Fibroblast of gingiva (primary cell): ENCODE data around the gene SPRTN.

Experiments used
- DNase-seq: peaks from one replicate; pipeline ENCODE4 v3.0.0-alpha.2; 2011; ENCODE audit warnings: low read depth

The SPRTN gene, protein sequence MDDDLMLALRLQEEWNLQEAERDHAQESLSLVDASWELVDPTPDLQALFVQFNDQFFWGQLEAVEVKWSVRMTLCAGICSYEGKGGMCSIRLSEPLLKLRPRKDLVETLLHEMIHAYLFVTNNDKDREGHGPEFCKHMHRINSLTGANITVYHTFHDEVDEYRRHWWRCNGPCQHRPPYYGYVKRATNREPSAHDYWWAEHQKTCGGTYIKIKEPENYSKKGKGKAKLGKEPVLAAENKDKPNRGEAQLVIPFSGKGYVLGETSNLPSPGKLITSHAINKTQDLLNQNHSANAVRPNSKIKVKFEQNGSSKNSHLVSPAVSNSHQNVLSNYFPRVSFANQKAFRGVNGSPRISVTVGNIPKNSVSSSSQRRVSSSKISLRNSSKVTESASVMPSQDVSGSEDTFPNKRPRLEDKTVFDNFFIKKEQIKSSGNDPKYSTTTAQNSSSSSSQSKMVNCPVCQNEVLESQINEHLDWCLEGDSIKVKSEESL

DNA sequence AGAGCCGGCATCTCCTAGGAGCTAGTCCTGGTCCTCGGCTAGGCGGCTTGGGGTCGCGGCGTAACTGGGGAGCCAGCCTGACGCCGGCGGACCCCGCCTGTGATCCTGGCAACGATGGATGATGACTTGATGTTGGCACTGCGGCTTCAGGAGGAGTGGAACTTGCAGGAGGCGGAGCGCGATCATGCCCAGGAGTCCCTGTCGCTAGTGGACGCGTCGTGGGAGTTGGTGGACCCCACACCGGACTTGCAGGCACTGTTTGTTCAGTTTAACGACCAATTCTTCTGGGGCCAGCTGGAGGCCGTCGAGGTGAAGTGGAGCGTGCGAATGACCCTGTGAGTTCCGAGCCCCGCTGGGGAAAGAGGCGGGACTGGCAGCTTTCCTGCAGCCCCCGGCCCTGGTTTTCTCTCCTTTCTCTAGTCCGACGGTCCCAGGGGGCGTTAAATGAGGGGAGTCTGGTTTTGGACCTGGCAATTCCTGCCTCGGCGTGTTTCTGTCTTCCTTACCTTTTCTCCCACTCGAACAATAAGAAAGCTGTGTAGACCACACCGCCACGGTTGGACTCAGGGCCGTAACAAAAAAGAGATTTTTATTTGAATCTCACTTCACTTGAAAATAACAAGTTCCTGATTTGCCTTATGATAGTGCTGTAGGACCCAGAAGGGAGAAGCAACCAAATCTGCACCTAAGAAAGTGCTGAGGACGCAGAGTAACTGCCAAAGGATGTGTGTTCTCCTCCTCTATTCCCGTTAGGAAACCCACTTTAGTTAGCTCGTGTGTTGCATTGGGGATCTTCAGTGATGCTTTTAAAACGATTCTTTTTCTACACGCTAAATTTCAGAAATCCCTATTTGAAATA is at the start of gene SPRTN:
TSS of gene SPRTN (plus strand) at position 24 of the 859 bp plus-strand sequence. CDS start at position 115, 91 bp downstream.
- no peak for DNase-seq

DNA sequence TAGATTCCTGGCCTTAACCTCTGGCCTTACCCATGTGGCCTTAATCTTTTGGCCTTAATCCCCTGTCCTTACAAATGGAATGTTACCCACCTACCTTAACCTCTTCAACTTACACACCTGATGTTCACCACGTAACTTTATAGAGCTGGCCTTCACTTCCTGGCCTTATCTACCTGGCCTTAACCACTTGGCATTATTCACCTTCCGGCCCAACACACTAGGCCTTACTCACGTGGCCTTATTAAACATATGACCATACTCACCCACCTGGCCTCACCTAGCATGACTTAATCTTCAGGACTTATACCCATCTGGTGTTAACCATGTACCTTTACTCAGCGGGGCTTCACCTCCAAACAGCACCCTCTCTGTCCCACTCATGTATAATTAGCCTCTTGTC is 42.2 kb upstream of the SPRTN start:
- DNase-seq = no peak

DNA sequence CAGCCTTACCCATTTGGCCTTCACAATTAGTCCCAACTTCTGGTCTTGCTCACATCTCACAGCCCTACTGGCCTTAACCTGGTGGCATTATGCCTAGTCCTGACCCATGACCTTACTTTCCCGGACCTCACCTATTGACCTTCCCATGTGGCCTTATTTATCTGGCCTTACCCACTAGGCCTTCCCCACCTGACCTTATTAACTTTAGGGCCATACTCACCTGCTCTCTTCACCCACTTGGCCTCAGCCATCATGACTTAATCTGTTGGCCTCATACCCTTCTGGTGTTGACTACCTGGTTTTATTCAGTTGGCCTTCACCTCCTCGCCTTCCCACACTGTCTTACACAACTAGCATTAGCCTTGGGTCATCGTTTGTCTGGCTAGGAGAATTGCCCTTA is 36.1 kb upstream of the SPRTN start:
- no peak for DNase-seq

DNA sequence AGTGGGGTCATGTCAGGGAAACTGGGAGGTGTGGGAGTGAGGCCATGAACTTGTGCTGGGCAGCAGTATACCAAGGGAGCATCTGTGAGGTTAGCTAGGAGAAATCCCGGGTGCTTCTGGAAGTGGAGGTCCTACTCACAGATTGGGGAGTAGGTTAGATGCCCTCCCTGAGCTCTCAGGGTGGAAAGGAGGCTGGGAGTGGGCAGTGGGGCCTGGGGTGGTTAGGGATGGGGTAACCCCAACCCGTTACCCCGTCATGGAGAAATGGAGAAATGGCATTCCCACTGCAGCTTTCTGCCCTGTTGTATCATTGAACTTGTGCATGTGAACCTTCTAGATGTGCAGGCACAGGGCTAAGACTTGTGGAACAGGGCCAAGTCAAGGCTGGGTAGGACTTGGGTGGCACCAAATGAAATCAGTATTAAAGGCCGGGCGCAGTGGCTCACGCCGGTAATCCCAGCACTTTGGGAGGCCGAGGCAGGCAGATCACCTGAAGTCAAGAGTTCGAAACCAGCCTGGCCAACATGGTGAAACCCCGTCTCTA is 27.6 kb upstream of the SPRTN start:
- DNase-seq = no peak

DNA sequence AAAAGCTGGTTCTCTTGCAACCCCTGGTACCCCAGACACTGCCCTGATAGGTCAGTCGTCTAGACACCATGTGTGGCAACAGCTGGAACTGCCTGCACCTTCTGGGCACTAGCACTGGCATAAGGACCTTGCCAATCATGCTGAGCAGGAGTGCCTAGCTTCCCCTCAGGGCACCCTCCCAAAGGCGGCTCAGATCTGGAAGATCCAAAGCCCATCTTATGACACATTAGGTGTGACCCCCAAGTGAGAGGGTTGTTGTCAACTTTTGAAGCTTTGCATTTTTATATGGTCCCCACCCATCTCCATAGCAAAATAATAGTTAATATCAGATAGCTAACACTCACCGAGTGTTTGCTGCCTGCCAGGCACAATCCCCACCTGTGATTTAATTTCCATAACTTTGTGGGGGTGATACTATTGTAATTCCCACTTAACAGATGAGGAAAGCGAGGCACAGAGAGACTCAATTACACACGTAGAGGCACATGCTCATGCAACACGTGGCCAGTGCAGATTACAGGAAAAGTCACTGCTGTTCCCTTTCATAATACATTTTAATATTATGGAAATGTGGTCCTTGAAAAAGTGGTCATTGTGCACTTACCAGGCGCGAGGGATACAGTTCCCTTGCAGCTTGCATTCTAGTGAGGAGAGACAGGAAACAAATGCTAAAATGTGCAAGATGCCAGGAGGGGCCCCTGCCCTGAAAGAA is 26.2 kb upstream of the SPRTN start:
- no peak for DNase-seq

DNA sequence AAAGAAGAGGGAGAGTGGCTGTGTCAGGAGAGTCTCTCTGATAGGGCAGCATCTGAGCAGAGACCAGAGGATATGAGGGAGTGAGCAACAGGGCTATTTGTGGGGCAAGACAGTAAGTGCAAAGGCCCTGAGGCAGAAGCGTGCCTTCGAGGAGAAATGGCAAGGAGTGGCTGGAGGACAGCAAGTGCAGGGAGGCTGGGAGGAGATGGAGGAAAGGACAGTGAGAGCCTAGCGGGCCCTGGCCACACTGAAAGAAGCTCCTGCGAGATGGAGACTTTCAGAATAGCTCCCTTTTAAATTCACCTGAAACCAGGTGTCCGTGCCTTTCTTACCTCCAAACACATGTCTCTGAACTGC is 25.7 kb upstream of the SPRTN start:
- DNase-seq = no peak

DNA sequence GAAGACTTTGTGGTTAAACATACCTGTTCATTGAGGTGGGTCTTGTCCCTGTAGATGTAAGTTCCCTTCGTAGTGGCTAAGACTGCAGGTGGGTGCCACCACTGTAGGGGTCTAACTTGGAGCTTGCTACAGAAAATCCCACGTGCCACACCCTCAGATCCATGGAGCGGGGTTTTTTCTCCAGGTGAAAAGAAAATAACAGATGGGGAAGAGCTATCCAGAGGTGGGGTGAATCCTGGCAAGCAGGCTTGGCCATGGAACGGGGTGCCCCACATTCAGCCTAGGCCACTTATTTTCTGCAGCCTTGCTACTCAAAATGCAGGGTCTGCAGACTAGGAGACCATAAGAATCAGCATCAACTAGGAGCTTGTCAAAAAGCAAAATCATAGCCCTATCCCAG is 24.4 kb upstream of the SPRTN start:
- DNase-seq = no peak

DNA sequence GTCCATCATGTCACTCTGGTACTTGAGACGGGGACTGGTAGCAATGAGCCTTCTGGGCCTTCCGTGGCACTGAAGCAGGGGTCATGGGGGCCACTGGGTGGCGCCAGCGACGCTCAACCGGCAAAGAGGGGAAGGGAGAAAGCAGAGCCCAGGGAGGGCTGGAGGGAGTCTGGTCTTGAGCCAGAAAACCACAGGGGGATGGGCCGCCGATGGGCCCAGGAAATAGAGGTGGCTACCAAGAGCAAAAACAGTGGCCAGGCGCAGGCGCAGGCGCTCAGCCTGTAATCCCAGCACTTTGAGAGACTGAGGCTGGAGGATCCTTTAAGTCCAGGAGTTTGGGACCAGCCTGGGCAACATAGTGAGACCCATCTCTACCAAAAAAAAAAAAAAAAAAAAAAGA is 22.2 kb upstream of the SPRTN start:
- DNase-seq = no peak

DNA sequence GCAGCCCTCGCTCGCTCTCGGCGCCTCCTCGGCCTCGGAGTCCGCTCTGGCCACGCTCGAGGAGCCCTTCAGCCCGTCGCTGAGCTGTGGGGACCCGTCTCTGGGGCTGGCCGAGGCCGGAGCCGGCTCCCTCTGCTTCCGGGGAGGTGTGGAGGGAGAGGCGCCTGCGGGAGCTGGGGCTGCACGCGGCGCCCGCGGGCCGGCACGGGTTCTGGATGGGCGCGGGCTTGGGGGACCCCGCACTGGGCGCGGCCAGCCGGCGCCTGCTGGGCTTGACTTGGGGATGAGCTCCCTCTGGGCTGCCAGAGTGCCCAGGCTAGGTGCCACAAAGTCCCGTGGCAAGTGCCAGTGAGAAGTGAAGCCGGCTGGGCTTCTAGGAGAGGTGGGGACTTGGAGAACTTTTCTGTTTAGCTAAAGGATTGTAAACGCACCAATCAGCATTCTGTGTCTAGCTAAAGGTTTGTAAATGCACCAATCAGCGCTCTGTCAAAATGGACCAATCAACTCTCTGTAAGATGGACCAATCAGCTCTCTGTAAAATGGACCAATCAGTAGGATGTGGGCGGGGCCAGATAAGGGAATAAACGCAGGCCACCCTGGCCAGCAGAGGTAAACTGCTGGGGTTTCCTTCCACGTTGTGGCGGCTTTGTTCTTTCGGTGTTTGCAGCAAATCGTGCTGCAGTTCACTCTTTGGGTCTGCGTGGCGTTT is 20.6 kb upstream of the SPRTN start:
- DNase-seq = no peak

DNA sequence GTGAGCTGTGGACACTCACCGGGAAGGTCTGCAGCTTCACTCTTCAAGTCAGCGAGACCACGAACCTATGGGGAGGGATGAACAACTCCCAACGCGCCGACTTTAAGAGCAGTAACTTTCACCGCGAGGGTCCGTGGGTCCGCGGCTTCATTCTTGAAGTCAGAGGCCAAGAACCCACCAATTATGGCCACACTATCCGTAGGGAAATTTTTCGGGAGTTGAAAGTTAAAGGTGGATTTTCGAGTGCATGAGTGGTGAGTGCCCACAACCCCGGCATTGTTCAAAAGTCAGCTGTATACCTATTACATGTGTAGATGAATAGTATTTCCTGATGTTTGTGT is 20.1 kb upstream of the SPRTN start:
- no peak for DNase-seq

DNA sequence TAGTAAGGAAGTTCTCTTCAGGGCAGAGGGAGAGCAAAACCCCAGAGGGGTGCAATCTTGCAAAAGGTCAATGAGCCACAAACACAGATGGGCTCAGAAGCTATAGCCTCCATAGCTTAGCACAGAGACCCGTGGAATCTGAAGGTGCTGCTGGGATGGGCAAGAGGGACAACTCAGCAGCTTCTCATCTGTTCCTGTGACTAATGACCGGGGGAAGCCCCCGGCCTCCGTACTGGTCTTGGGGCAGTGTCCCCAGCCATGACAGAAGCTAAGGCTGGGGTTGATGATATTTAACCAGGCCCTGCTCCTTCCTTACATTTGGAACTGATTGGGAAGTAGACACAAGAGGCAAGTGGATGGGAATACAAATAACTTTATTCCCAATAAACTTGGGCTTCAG is 19.5 kb upstream of the SPRTN start:
- DNase-seq = no peak

DNA sequence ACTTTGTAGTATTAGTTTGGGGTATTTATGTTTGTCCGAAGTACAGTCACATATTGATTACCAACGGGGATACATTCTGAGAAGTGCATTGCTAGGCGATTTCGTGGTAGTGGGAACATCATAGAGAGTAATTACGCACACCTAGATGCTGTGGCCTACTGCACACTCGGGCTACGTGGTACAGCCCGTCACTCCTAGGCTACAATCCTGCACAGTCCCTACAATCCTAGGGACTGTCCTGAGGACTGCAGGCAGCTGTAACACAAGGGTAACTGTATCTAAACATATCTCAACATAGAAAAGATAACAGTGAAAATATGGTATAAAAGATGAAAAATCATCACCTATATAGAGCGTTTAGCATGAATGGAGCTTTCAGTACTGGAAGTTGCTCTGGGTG is 19.0 kb upstream of the SPRTN start:
- no peak for DNase-seq

DNA sequence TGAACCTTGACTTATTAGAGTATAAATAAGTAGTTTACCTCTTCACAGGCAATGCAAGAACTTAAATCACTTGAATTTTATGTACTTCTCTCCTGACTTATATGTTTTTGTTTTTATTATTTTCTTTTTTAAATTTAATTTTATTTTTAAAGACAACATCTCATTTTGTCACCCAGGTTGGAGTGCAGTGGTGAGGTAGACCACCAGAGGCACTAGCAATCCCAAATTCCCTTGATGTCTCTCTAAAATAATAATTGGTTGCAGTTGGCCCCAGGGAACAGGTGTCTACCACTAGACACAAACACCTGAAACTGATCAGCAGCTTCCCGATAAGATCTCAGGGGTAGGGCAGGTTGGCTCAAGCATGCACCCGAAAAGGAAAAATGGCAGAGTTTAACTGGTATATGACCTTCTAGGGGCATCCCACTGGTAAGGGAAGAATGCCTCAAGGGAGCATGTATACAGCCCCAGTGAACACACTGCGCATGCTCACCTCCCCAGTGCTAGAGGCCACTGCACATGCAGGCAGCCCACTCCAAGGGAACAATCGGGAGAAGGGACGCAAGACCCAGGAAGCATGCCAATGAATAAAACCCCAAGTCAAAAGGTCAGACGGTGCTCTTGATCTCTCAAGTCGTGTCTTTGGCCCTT is 15.1 kb upstream of the SPRTN start:
- DNase-seq = no peak

DNA sequence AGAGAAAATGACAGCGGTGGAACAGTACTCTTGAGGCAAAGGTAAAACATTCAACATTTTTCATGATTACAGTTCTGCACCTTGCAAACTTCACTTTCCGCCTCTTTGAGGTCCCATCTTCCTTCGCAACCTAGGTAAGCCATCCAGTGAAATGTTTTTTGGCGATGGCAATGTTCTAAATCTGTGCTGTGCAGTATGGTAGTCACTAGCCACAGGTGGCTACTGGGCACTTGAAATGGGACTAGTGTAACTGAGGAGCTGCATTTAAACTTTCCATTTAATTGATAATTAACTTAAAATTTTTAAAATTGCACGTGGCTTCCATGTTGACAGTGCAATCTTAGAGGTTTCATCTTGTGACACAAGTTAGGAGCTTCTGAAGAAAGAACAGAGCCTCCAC is 13.4 kb upstream of the SPRTN start:
- DNase-seq = no peak

DNA sequence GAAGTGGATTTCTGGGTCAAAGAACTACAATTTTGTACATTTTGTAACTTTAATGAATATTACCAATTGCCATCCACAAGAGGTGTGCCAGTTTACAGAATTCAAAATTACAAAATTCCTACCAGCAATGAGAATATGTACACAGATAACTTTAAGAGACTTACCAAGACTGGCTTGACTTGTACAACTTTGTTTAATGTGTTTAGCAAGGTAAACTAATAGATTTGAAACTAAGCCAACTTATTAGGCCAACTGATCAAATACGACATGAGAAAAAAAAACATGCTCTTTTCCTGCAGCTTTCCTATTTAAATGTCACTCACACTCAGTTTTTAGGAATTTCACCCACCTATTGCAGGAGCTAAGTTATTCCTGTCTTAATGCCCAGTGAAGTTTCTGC is 11.8 kb upstream of the SPRTN start:
- no peak for DNase-seq

DNA sequence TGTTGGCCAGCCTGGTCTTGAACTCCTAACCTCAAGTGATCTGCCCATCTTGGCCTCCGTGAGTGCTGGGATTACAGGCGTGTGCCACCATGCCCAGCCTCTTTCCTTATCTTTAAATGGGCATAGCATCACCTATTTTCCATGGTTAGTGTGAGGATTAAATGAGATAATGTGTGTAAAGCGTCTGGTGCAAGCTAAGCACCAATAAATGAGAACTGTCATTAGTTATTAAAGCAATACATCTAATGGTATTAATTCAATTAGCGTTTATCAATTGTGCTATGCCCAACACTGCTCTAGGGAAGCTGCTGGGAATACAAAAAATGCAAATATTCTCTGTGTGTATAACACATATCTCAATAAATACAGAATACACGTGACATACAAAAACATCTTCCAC is 10.5 kb upstream of the SPRTN start:
- no peak for DNase-seq

DNA sequence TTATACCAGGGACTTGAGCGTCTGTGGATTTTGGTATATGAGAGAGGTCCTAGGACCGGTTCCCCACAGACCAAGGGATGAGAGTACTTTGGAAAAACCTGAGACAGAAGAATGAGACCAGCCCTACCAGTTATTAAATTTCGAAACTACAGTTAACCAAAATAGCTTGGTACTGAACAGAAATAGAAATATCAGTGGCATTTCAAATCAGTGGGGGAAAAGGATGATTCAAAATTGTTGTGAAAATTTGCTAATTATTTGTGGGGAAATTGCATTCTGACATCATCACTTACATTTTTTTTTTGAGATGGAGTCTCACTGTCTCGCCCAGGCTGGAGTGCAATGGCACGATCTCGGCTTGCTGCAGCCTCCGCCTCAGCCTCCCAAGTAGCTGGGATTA is 8.6 kb upstream of the SPRTN start:
- no peak for DNase-seq

DNA sequence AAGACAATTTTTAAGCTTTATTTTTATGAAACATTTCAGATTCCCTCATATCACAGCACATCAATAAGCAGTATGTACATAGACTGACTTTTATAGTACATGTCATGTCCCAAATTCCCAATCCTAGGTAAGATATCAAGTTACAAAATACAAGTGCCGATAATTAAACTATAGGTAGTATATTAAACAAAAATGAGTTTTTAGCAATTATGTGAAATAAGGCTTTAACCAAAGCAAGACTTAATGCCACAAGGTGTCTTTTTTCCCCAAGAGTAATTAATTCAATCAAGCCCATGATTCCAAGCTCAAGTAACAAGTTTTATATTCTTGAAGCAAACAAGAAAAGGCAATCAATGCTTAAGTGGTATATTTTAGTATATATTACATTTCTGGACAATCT is 5.3 kb upstream of the SPRTN start:
- no peak for DNase-seq

DNA sequence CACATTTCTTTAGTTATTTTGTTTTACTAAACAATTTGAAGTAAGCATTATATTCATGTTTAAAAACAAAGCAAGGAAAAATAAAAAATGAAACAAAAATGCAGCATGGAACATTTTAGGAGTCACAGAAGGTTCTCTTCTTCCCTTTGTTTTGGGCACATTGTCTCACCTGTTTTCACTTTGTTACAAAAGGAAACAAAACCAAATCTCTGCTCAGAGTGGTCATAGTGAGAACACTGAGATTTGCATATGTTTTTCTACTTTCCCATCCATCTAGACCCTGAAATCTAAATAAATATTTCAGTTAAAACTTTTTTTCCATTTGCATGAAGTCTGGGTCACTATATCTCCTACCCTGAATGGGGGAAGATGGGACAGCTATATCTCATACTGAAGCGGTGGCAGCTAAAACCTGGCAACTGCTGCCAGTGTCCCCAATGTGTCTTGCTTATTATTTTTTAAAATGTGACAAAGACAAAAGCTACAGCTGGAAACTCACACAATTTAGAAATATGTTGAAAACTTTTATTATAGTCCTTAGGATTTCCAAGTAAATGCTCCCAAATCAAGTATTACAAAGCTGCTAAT is 3.9 kb upstream of the SPRTN start:
- DNase-seq = no peak

DNA sequence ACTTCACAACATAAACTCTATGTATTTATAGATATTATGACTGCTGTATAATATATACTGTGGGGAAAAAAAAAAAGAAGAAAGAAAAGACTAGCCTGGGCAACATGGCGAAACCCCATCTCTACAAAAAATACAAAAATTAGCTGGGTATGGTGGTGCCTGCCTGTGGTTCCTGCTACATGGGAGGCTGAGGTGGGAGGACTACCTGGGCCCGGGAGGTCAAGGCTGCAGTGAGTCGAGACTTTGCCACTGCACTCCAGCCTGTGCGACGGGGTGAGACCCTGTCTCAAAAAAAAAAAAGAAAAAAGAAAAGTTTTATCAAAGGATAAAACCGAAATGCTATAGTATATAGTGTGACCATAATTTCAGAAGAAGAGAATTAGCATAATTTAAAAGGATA is 3.1 kb upstream of the SPRTN start:
- DNase-seq = no peak
